Fibroblast of lung (primary cell): ENCODE data around the gene ZSCAN25. TPM values are rescaled to one million over a fixed set of nuclear protein-coding genes. Genes with fewer than 3 reads are reported as not detected.

ENCODE experiments used
- DNase-seq, 2 donors: peaks; one replicate each; pipeline versions ENCODE4 v3.0.0 to v3.0.0-alpha.2; 2010; ENCODE audit warnings: low read depth in 2 of 2
- H2AFZ ChIP-seq: 2 replicates; pipeline ENCODE4 v1.5.1; 2012; ENCODE audit warnings: low read length, control low read depth, inconsistent platforms
- H3K27ac ChIP-seq: 2 replicates; pipeline ENCODE4 v1.5.1; 2011; ENCODE audit warnings: low read length, control low read depth; ENCODE audit not compliant: insufficient read depth
- H3K27me3 ChIP-seq: 2 replicates; pipeline ENCODE4 v1.5.1; 2011; ENCODE audit warnings: mild to moderate bottlenecking, low read length; ENCODE audit not compliant: control insufficient read depth, insufficient read depth
- H3K36me3 ChIP-seq: 2 replicates; pipeline ENCODE4 v1.5.1; 2011; ENCODE audit warnings: low read length; ENCODE audit not compliant: control insufficient read depth, insufficient read depth
- H3K4me1 ChIP-seq: 2 replicates; pipeline ENCODE4 v1.5.1; 2011; ENCODE audit warnings: low read length; ENCODE audit not compliant: control insufficient read depth, insufficient read depth; ENCODE audit errors: extremely low read depth
- H3K4me2 ChIP-seq: 2 replicates; pipeline ENCODE4 v1.5.1; 2011; ENCODE audit warnings: low read length, control low read depth; ENCODE audit not compliant: insufficient read depth; ENCODE audit errors: extremely low read depth
- H3K4me3 ChIP-seq, 4 experiments: fragments of 200-600 bp in 1 of 4; sonication (generic) in 1 of 4; replicated peaks in 1 of 4; 2 replicates each; pipeline ENCODE4 v1.5.1; 2011 to 2016; ENCODE audit warnings: low read length in 4 of 4, low read depth in 3 of 4, mild to moderate bottlenecking in 3 of 4, control low read depth in 2 of 4, inconsistent platforms in 1 of 4, mixed read lengths in 1 of 4; ENCODE audit not compliant: insufficient read depth in 1 of 4; ENCODE audit errors: control extremely low read depth in 1 of 4
- H3K79me2 ChIP-seq: 2 replicates; pipeline ENCODE4 v1.5.1; 2012; ENCODE audit warnings: mild to moderate bottlenecking, low read length, inconsistent platforms; ENCODE audit not compliant: control insufficient read depth, insufficient read depth
- H3K9ac ChIP-seq: 2 replicates; pipeline ENCODE4 v1.5.1; 2011; ENCODE audit warnings: mild to moderate bottlenecking, low read length, control low read depth; ENCODE audit not compliant: insufficient read depth
- H3K9me3 ChIP-seq: 2 replicates; pipeline ENCODE4 v1.5.1; 2012; ENCODE audit warnings: low read depth, low read length; ENCODE audit not compliant: control insufficient read depth, insufficient read depth
- H4K20me1 ChIP-seq: 2 replicates; pipeline ENCODE4 v1.5.1; 2011; ENCODE audit warnings: low read length; ENCODE audit not compliant: control insufficient read depth, insufficient read depth; ENCODE audit errors: extremely low read depth
- CTCF ChIP-seq, 2 donors: IDR thresholded peaks in 1 of 2; conservative IDR thresholded peaks in 1 of 2; 1 replicate in 1 of 2; 2 replicates in 1 of 2; pipeline ENCODE4 v1.5.1; 2011 to 2012; ENCODE audit warnings: low read length in 2 of 2, control low read depth in 1 of 2, inconsistent platforms in 1 of 2, low read depth in 1 of 2, mild to moderate bottlenecking in 1 of 2
- EZH2 ChIP-seq: IDR thresholded peaks from 2 replicates; pipeline ENCODE4 v1.5.1; 2012; ENCODE audit warnings: low read length, control low read depth, mild to moderate bottlenecking; ENCODE audit errors: missing control alignments
- polyA plus RNA-seq, 2 donors: library from polyadenylated mRNA; depleted of rRNA in 1 of 2; stranded (reverse) in 1 of 2; unstranded in 1 of 2; fragments of >200 nt; gene quantifications; 2 replicates each; pipeline ENCODE4 v1.2.1, GENCODE V29; 2011 to 2012; ENCODE audit warnings: missing spikeins in 1 of 2
- total RNA-seq: library from RNA; depleted of rRNA; stranded (reverse); fragments of >200 nt; gene quantifications from 2 replicates; pipeline ENCODE4 v1.2.1, GENCODE V29; 2014

Gene ZSCAN25
- total and polyA plus RNA-seq, 2 donors (not counting 1 experiment from before 2014, with no cell fraction given) = 5.4 to 10.2 TPM

GRCh38 chr7:99644431-99644830, 27.7 kb downstream of the ZSCAN25 start:
- TF ChIP-seq EZH2 = no peak
- no peak for TF ChIP-seq CTCF (conservative IDR thresholded peaks at IDR 0.05 in 1 of 2, IDR thresholded peaks at IDR 0.05 in 1 of 2; ENCODE audit: low read depth in 1 of 2, low read length in 2 of 2)
- DNase-seq = no peak

DNA sequence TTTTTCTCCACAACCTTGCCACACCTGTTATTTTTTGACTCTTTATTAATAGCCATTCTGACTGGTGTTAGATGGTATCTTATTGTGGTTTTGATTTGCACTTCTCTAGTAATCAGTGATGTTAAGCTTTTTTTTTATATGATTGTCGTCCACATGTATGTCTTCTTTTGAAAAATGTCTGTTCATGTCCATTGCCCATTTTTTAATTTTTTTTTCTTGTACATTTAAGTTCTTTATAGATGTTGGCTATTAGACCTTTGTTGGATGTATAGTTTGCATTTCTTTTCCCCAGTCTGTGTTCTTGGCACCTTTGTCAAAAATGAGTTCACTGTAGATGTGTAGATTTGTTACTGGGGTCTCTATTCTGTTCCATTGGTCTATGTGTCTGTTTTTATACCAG, 28.8 kb downstream of the ZSCAN25 start:
- TF ChIP-seq CTCF (conservative IDR thresholded peaks at IDR 0.05 in 1 of 2, IDR thresholded peaks at IDR 0.05 in 1 of 2; ENCODE audit: low read depth in 1 of 2, low read length in 2 of 2) (no peak), EZH2 (no peak)
- Histone ChIP-seq H3K27ac (no peak overlapping the region), H3K79me2 (no peaks in the 10 kb centered on the region), H3K4me2 (no peak overlapping the region), H2AFZ (no peak overlapping the region), H3K4me3 (no peak overlapping the region), H3K4me1 (no peaks in the 10 kb centered on the region), H3K9me3 (no peaks in the 10 kb centered on the region), H3K27me3 (no peaks in the 10 kb centered on the region), H3K36me3 (no peaks in the 10 kb centered on the region), H4K20me1 (no peaks in the 10 kb centered on the region), H3K9ac (no peak overlapping the region)
- no peak for DNase-seq

More at GRCh38 chr7:99644431-99644830, 27.7 kb downstream of the ZSCAN25 start:
- no peak overlapping the region for H3K9ac ChIP-seq
- no peak overlapping the region for H3K4me3 ChIP-seq
- no peaks in the 10 kb centered on the region for H3K36me3 ChIP-seq
- H2AFZ ChIP-seq = no peak overlapping the region
- no peaks in the 10 kb centered on the region for H3K9me3 ChIP-seq
- H3K4me1 ChIP-seq = no peaks in the 10 kb centered on the region
- H3K27ac ChIP-seq = no peak overlapping the region
- H3K79me2 ChIP-seq = no peaks in the 10 kb centered on the region
- no peaks in the 10 kb centered on the region for H3K27me3 ChIP-seq
- H4K20me1 ChIP-seq = no peaks in the 10 kb centered on the region
- no peak overlapping the region for H3K4me2 ChIP-seq

DNA sequence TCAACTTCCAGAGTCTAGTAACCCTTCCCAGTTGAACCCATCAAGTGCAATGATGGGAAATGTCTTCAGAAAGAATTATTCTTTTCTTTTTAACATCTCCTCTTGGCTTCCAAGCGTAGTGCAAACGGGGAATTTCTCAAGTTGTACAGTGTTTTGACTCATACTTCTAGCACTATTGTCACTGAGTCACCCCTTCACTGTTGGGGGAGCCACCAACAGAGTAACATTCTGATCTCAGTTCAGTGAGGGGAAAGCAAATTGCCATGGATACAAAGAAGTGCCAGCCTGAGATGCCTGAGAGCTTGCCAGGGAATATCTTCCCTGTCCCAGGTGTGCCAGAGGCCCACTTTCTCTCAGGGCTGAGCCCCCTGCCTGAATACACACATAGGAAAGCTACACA, 32.1 kb downstream of the ZSCAN25 start:
- Histone ChIP-seq H4K20me1 (no peaks in the 10 kb centered on the region), H3K4me1 (no peaks in the 10 kb centered on the region), H3K79me2 (no peaks in the 10 kb centered on the region), H3K4me2 (no peak overlapping the region), H3K36me3 (no peaks in the 10 kb centered on the region), H2AFZ (no peak overlapping the region), H3K9me3 (no peaks in the 10 kb centered on the region), H3K9ac (no peak overlapping the region), H3K27ac (no peak overlapping the region), H3K4me3 (no peak overlapping the region), H3K27me3 (no peaks in the 10 kb centered on the region)
- DNase-seq = no peak
- TF ChIP-seq CTCF (conservative IDR thresholded peaks at IDR 0.05 in 1 of 2, IDR thresholded peaks at IDR 0.05 in 1 of 2; ENCODE audit: low read depth in 1 of 2, low read length in 2 of 2) (no peak), EZH2 (no peak)
